Anterior cingulate cortex (tissue), 58 donors: ENCODE results near the gene TLR5.
"Not testable (repeated sequence)": the region's sequence is repeated elsewhere in the genome, so short reads cannot be mapped to it uniquely, and the experiment has no call there.

Experiments
- DNase-seq, 58 donors: peaks; one replicate each; lab custom pipeline; 2025; lab: John Stamatoyannopoulos, UW

TLR5 gene, protein sequence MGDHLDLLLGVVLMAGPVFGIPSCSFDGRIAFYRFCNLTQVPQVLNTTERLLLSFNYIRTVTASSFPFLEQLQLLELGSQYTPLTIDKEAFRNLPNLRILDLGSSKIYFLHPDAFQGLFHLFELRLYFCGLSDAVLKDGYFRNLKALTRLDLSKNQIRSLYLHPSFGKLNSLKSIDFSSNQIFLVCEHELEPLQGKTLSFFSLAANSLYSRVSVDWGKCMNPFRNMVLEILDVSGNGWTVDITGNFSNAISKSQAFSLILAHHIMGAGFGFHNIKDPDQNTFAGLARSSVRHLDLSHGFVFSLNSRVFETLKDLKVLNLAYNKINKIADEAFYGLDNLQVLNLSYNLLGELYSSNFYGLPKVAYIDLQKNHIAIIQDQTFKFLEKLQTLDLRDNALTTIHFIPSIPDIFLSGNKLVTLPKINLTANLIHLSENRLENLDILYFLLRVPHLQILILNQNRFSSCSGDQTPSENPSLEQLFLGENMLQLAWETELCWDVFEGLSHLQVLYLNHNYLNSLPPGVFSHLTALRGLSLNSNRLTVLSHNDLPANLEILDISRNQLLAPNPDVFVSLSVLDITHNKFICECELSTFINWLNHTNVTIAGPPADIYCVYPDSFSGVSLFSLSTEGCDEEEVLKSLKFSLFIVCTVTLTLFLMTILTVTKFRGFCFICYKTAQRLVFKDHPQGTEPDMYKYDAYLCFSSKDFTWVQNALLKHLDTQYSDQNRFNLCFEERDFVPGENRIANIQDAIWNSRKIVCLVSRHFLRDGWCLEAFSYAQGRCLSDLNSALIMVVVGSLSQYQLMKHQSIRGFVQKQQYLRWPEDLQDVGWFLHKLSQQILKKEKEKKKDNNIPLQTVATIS

GRCh38 chr1:223142795-223143536 is at the start of gene TLR5:
Gene TLR5 (minus strand): TSS chr1:223143248. CDS start chr1:223113031, 30,217 bp downstream.
- peak in 52 of 58 donors; percentile 8 to 75 (median 53) for DNase-seq

DNA sequence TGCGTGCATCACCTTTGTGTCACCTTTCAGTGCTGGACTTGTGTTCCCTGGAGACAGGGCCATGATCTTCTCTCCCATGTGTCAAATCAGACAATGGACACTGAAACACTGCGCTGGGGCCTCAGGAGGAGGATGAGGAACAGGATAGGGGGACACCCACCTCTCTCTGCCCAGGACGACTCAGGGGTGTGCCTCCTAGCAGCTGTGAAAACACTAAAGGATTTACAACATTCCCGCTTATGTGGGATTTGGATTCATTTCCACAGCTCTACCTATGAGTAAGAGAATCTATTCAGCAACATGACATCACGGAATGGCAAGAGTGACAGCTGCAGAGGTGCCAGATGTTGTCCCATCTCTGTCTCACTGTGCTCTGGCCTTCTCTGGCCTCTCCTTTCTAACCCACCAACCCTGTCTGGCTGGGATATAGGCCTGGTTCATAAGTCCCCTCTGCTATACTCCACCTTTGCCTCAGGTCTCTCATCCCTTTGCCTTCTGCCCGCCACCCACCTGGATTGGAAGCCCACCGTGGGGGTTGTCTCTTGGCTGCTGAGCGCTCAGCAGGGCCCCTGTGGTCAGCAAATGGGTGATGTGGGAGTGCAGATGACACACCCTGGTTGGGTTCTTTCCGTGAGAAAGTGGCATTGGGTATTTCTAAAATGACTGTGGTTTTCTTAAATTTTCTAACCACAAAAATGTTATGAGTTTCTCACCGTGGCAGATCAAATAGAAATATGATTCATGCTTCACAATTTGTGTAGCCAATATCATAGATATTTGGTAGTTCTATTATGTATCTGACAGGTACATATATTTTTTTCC is 47.1 kb upstream of the TLR5 start:
- DNase-seq, result no peak

DNA sequence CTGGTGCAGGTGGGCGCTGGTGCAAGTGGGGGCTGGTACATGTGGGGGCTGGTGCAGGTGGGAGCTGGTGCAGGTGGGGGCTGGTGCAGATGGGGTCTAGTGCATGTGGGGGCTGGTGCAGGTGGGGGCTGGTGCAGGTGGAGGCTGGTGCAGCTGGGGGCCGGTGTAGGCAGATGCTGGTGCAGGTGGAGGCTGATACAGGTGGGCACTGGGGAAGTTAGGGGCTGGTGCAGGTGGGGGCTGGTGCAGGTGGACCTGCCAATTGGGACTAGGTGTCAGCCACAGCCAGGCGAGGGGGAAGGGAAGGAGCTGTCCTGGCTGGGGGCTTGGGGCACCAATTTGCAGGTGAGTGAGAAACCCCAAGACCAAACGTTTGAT is 46.5 kb upstream of the TLR5 start:
- DNase-seq, result no peak

- no peak for DNase-seq
Measured at GRCh38 chr1:223188618-223189356, 45.7 kb upstream of the TLR5 start.

DNA sequence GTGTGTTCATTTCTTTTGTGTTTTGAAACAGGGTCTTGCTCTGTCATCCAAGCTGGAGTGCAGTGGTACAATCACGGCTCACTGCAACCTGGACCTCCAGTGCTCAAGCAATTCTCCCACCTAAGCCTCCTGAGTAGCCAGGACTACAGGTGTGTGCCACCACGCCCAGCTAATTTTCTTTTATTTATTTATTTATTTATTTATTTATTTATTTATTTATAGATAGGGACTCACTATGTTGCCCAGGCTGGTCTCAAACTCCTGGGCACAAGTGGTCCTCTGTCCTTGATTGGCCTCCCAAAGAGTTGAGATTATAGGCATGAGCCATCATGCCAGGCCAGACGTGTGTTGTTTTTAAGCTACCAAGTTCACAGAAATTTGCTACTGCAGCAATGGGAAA is 43.8 kb upstream of the TLR5 start:
- DNase-seq, result no peak

DNA sequence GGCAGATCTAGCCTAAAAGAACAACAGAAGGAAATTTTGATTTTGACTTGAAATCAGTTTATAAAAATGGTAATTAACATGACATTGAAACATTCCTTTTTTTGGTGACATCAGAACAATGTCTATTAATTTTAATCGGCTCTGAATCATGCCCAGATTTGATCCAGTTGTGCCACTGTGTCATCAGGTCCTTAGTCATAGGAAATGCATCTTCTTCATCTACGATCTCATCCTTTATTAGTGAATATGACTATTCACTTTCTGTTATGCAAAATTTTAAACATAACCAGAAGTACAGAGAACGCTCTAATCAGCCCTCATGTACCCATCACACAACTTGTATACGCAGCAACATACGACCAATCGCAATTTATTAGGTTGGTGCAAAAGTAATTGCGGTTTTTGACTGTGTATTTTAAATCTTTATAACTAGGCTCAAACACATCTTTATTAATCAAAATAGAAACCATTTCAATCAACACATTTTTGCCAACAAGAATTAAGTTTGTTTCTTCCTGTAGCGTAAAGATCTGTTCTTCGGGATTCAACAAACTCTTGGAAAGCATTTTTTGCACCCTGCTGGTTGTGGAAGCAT is 40.3 kb upstream of the TLR5 start:
- DNase-seq, result no peak

GRCh38 chr1:223180731-223181321 is 37.8 kb upstream of the TLR5 start:
- peak in 3 of 58 donors; percentile 2 to 15 (median 13) for DNase-seq

GRCh38 chr1:223179786-223180185 is 36.7 kb upstream of the TLR5 start:
- DNase-seq, result no peak

- no peak for DNase-seq
Measured at GRCh38 chr1:223179280-223179679, 36.2 kb upstream of the TLR5 start.

DNA sequence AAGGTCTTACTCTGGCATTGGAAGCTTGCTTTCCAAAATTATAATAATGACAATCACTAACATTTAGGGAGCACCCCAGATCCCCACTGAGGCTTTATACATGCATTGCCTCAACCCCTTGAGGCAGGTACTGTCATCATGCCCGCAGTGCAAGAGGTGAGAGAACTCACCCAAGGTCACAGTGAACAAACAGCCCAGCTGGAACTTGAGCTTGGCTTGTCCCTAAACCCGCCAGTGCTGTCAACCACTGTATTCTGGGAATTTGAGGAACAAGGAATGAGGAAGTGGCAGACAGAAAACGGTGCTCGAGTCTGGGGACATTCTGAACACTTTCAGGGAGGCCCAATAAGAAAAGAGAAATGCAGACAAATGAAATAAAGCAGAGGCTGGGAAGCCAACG is 34.6 kb upstream of the TLR5 start:
- DNase-seq, result peak in 15 of 58 donors; percentile 2 to 32 (median 13)

DNA sequence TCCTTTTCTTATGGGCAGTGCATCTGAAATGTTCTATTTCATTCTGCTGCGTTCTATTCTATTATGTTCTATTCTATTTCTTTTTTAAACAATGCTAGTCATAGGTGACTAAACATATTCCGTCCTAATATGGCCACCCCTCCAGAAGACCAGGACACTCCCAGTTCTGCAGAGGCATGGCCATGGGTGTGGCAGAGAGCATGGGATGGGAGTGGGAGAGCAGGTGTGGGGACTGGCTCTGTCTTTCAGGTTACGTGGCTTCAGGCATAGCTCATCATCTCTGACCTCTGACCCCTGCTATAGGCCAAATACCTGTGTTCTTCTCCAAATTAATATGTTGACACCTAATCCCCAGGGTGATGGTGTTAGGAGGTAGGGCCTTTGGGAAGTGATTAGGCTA is 33.4 kb upstream of the TLR5 start:
- no peak for DNase-seq

DNA sequence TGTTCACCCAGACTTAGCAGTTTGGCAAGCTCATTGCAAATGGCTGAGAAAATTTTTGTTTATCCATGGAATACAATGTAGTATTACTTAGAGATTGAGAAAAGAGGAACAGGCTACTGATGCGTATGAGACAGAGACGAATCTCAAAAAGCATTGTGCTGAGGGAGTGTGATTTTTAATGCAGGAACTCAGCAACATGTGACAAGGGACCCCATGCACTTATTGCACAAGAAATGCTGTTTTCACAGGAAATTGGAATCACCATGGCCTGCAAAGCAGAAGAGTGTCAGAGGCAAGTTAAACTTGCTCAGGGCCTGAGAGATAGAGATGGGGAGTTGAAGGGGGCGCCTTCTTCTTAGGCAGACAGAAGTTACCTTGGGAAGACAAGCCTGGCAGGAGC is 32.6 kb upstream of the TLR5 start:
- DNase-seq, result peak in 9 of 58 donors; percentile 5 to 41 (median 12)

GRCh38 chr1:223175032-223175431 is 32.0 kb upstream of the TLR5 start:
- DNase-seq, result no peak

GRCh38 chr1:223169458-223169857 is 26.4 kb upstream of the TLR5 start:
- not testable (repeated sequence) for DNase-seq

DNA sequence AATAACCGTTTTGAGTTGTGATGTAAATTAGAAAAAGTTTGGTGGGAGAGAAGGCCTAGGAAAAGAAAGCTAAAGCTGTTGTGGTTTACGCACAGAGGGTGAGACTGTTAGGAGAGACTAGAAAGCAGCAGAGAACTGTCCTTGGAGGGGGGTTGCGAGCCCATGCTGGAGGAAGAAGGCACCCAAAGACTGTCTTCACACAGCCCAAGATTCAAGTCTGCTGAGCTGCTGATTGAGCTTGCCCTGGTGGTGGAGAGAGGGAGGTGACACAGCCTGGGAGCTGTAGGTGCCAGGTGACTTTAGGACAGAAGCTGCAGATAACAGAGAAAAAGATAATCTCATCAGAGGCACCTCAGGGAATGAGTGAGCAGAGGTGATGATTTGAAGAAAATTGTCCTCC is 18.3 kb upstream of the TLR5 start:
- no peak for DNase-seq

- no peak for DNase-seq
Measured at GRCh38 chr1:223156343-223156742, 13.3 kb upstream of the TLR5 start.

GRCh38 chr1:223155153-223155552 is 12.1 kb upstream of the TLR5 start:
- DNase-seq, result no peak
